SJSA1 (cell line): ENCODE results near the gene EBNA1BP2. TPM values are rescaled to one million over a fixed set of nuclear protein-coding genes. Genes with fewer than 3 reads are reported as not detected.

Experiments used
- DNase-seq, 2 experiments: peaks; one replicate each; pipeline ENCODE4 v3.0.0-alpha.2; 2015 to 2020; ENCODE audit warnings: low spot score in 2 of 2, low read depth in 1 of 2
- H3K27ac ChIP-seq: fragments of 250-450 bp; sonication (Bioruptor Pico); 2 replicates; pipeline ENCODE4 v1.5.1; 2020; ENCODE audit warnings: mild to moderate bottlenecking, moderate library complexity
- H3K27me3 ChIP-seq: fragments of 250-450 bp; sonication (Bioruptor Pico); replicated peaks from 2 replicates; pipeline ENCODE4 v1.5.1; 2020; ENCODE audit warnings: mild to moderate bottlenecking, moderate library complexity
- H3K36me3 ChIP-seq: fragments of 250-450 bp; sonication (Bioruptor Pico); 2 replicates; pipeline ENCODE4 v1.5.1; 2020; ENCODE audit warnings: mild to moderate bottlenecking
- H3K4me1 ChIP-seq: fragments of 250-450 bp; sonication (Bioruptor Pico); replicated peaks from 2 replicates; pipeline ENCODE4 v1.6.1; 2021; ENCODE audit warnings: mild to moderate bottlenecking
- H3K4me3 ChIP-seq: fragments of 250-450 bp; sonication (Bioruptor Pico); 2 replicates; pipeline ENCODE4 v1.5.1; 2020; ENCODE audit warnings: mild to moderate bottlenecking
- H3K9me3 ChIP-seq: fragments of 250-450 bp; sonication (Bioruptor Pico); replicated peaks from 2 replicates; pipeline ENCODE4 v1.5.1; 2020; ENCODE audit warnings: mild to moderate bottlenecking
- total RNA-seq: library from RNA; depleted of rRNA; stranded (reverse); fragments of >200 nt; shearing (Covaris generic); gene quantifications from 2 replicates; pipeline ENCODE4 v1.2.3, GENCODE V29; 2014

The EBNA1BP2 gene
- total RNA-seq, 1 experiment from 2014 or later: 235 TPM

GRCh38 chr1:43199093-43199726, 27.1 kb upstream of the EBNA1BP2 start:
- peaks cover 6% of the 10 kb centered on the region for H3K9me3 ChIP-seq
- no peak overlapping the region for H3K4me3 ChIP-seq
- H3K4me1 ChIP-seq: peaks cover 11% of the 10 kb centered on the region
- no peaks in the 10 kb centered on the region for H3K36me3 ChIP-seq
- DNase-seq: no peak
- H3K27me3 ChIP-seq: no peaks in the 10 kb centered on the region
- H3K27ac ChIP-seq: no peak overlapping the region

GRCh38 chr1:43197343-43198127, 25.4 kb upstream of the EBNA1BP2 start:
- Histone ChIP-seq H3K4me1 (peaks cover 10% of the 10 kb centered on the region), H3K27ac (no peak overlapping the region), H3K9me3 (peaks cover 6% of the 10 kb centered on the region), H3K27me3 (no peaks in the 10 kb centered on the region), H3K4me3 (no peak overlapping the region), H3K36me3 (no peaks in the 10 kb centered on the region)
- no peak for DNase-seq

- Histone ChIP-seq H3K4me3 (no peak overlapping the region), H3K27ac (no peak overlapping the region), H3K4me1 (no peaks in the 10 kb centered on the region), H3K27me3 (no peaks in the 10 kb centered on the region), H3K9me3 (peaks cover 6% of the 10 kb centered on the region), H3K36me3 (no peaks in the 10 kb centered on the region)
- no peak for DNase-seq
Measured at GRCh38 chr1:43194509-43194908, 22.4 kb upstream of the EBNA1BP2 start.

- Histone ChIP-seq H3K27ac (no peak overlapping the region), H3K9me3 (peaks cover 3% of the 10 kb centered on the region; the same call in 1 of the 2 replicates), H3K4me3 (no peak overlapping the region), H3K27me3 (0 out of 2 replicates have a peak, but pooled peaks cover 3% of the 10 kb centered on the region), H3K36me3 (no peaks in the 10 kb centered on the region), H3K4me1 (no peaks in the 10 kb centered on the region)
- DNase-seq: no peak
Measured at GRCh38 chr1:43188106-43188505, 16.0 kb upstream of the EBNA1BP2 start.

GRCh38 chr1:43184995-43185394, 12.9 kb upstream of the EBNA1BP2 start:
- Histone ChIP-seq H3K4me1 (no peaks in the 10 kb centered on the region), H3K36me3 (no peaks in the 10 kb centered on the region), H3K4me3 (no peak overlapping the region), H3K27ac (no peak overlapping the region), H3K27me3 (0 out of 2 replicates have a peak, but pooled peaks cover 3% of the 10 kb centered on the region), H3K9me3 (peaks cover 3% of the 10 kb centered on the region; the same call in 1 of the 2 replicates)
- no peak for DNase-seq

- Histone ChIP-seq H3K4me3 (no peak overlapping the region), H3K27ac (no peak overlapping the region), H3K4me1 (no peaks in the 10 kb centered on the region), H3K27me3 (0 out of 2 replicates have a peak, but pooled peaks cover 3% of the 10 kb centered on the region), H3K36me3 (no peaks in the 10 kb centered on the region), H3K9me3 (peaks cover 3% of the 10 kb centered on the region; the same call in 1 of the 2 replicates)
- DNase-seq: no peak
Measured at GRCh38 chr1:43184388-43184787, 12.3 kb upstream of the EBNA1BP2 start.

GRCh38 chr1:43177691-43178090, 5.6 kb upstream of the EBNA1BP2 start:
- DNase-seq: no peak
- Histone ChIP-seq H3K27me3 (no peaks in the 10 kb centered on the region; the same call in 1 of the 2 replicates), H3K4me3 (no peak overlapping the region), H3K4me1 (no peaks in the 10 kb centered on the region; the same call in 1 of the 2 replicates), H3K36me3 (no peaks in the 10 kb centered on the region), H3K27ac (no peak overlapping the region), H3K9me3 (no peaks in the 10 kb centered on the region)

- Histone ChIP-seq H3K27me3 (no peaks in the 10 kb centered on the region; the same call in 1 of the 2 replicates), H3K27ac (no peak overlapping the region), H3K4me3 (no peak overlapping the region), H3K9me3 (no peaks in the 10 kb centered on the region), H3K4me1 (peaks cover 4% of the 10 kb centered on the region), H3K36me3 (peaks cover 17% of the 10 kb centered on the region)
- DNase-seq: no peak
Measured at GRCh38 chr1:43174873-43175272, 2.8 kb upstream of the EBNA1BP2 start.

GRCh38 chr1:43172527-43172972, 460 bp upstream of the EBNA1BP2 start:
- H3K4me3 ChIP-seq: peak overlapping the region; percentile 66
- no peaks in the 10 kb centered on the region for H3K9me3 ChIP-seq
- peak overlapping the region; percentile 48 for H3K27ac ChIP-seq
- DNase-seq: peak in 1 of 2 experiments; percentile 90
- H3K27me3 ChIP-seq: no peaks in the 10 kb centered on the region; the same call in 1 of the 2 replicates
- peaks cover 40% of the 10 kb centered on the region for H3K36me3 ChIP-seq
- peaks cover 4% of the 10 kb centered on the region for H3K4me1 ChIP-seq

- H3K27me3 ChIP-seq: no peaks in the 10 kb centered on the region; the same call in 1 of the 2 replicates
- H3K27ac ChIP-seq: peak overlapping the region; percentile 48
- no peak for DNase-seq
- peaks cover 51% of the 10 kb centered on the region for H3K36me3 ChIP-seq
- H3K9me3 ChIP-seq: no peaks in the 10 kb centered on the region
- peaks cover 4% of the 10 kb centered on the region for H3K4me1 ChIP-seq
- H3K4me3 ChIP-seq: peak overlapping the region; percentile 66
Measured at GRCh38 chr1:43171312-43171875, 696 bp downstream of the EBNA1BP2 start.

GRCh38 chr1:43165765-43166164, 6.3 kb downstream of the EBNA1BP2 start:
- no peak overlapping the region for H3K27ac ChIP-seq
- no peak for DNase-seq
- no peak overlapping the region for H3K4me3 ChIP-seq
- no peaks in the 10 kb centered on the region for H3K9me3 ChIP-seq
- H3K27me3 ChIP-seq: no peaks in the 10 kb centered on the region
- peaks cover under 1% of the 10 kb centered on the region; the same call in 1 of the 2 replicates for H3K4me1 ChIP-seq
- H3K36me3 ChIP-seq: peaks cover 81% of the 10 kb centered on the region

- Histone ChIP-seq H3K36me3 (peaks cover 75% of the 10 kb centered on the region), H3K4me3 (no peak overlapping the region), H3K27me3 (no peaks in the 10 kb centered on the region)
Measured at GRCh38 chr1:43165162-43165561, 6.9 kb downstream of the EBNA1BP2 start.

GRCh38 chr1:43156026-43156425, 16.1 kb downstream of the EBNA1BP2 start:
- Histone ChIP-seq H3K4me3 (no peak overlapping the region), H3K4me1 (no peaks in the 10 kb centered on the region), H3K27ac (no peak overlapping the region), H3K36me3 (no peaks in the 10 kb centered on the region), H3K27me3 (no peaks in the 10 kb centered on the region), H3K9me3 (no peaks in the 10 kb centered on the region)
- DNase-seq: no peak

More at GRCh38 chr1:43165162-43165561, 6.9 kb downstream of the EBNA1BP2 start:
- no peaks in the 10 kb centered on the region for H3K4me1 ChIP-seq
- DNase-seq: no peak
- H3K27ac ChIP-seq: no peak overlapping the region
- H3K9me3 ChIP-seq: no peaks in the 10 kb centered on the region

GRCh38 chr1:43153443-43153842, 18.6 kb downstream of the EBNA1BP2 start:
- no peaks in the 10 kb centered on the region for H3K9me3 ChIP-seq
- H3K36me3 ChIP-seq: no peaks in the 10 kb centered on the region
- H3K27ac ChIP-seq: no peak overlapping the region
- no peak for DNase-seq
- no peaks in the 10 kb centered on the region for H3K4me1 ChIP-seq
- peaks cover 9% of the 10 kb centered on the region for H3K27me3 ChIP-seq
- no peak overlapping the region for H3K4me3 ChIP-seq
